ENCODE results near the gene ACAD10.

ACAD10 gene

DNA sequence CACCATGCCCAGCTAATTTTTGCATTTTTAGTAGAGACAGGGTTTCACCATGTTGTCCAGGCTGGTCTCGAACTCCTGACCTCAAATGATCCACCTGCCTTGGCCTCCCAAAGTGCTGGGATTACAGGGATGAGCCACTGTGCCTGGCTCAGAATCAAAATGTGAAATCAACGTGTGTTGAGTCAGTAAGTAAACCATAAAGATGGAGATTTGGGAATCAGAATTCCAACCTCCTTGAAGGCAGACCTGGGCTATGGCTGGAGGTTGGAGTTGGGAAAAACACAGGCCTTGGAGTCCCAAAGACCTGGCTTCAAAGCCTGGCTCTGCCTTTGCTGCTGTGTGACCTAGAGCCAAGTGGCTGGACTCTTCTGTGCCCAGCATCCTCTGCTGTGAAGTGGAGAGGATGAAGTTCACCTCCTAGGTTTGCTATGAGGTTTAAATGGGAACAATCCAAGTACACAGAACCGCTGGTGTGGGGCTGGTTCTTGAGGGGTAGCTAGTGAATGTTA, 91.0 kb downstream of the ACAD10 start:
- no peak for DNase-seq (ENCODE audit: low spot score)

DNA sequence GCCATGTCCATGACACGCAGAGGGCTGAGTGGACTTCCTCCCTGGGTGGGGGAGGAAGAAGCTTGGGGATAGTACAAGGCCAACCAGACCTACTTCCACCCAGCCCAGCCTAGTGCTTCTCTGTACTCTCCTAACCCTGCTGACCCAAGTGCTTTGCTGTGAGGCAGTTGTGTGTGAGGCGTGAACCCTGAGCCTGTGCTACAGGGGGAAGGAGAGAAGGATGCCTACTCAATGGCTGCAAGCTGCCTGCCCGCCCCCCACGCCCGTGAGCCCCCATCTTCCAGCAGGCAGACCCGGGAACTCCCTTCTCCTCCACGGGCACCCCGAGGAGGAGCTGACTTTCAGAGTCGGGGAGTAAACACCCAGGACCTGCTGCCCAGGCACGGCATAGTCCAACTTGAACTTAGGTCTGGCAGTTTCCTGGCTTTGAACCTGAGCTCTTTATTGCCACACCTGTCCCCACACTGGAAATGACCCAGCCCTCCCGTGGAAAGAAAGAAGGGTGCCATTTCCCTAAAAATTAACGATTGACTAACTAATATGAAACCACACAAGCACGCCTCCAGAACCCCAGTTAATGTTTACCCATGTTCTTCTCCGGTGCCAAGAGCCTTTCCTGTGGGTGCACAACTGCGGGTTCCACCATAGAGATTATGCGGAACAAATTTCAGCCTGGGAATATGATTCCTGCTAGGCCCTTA, 91.6 kb downstream of the ACAD10 start:
- DNase-seq (ENCODE audit: low spot score): no peak

DNA sequence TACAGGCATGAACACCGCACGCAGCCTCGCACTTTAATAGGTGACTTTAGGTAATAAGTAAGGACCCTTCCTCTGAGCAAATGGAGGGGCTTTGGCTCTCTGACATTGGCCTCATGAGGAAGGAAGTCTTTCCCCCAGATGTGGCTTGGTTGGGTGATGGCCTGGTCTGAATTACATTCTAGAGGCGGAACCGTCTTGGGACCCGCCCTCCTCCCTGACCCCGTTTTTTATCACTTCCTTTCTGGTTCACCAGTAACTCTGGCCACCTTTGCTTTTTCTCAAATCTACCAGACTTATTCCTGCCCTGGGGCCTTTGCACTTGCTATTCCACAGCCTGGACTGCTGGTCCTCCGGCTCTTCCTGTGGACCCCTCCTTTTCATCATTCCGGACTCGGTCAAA, 94.3 kb downstream of the ACAD10 start:
- DNase-seq (ENCODE audit: low spot score): no peak

DNA sequence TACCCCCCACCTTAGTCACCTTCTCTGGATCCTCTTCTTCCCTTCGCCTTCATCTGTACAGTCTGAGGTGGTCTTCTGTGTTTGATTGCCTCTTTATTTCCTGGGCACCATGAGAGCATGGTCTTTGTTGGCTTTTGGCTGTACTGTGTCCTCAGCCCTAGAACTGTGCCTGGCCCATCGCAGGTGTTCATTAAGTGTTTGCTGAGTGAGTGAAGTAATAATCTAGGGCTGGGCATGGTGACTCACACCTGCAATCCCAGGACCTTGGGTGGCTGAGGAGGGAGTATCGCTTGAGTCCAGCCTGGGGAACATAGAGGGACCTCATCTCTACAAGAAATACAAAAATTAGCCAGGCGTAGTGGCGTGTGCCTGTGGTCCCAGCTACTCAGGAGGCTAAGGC, 94.8 kb downstream of the ACAD10 start:
- DNase-seq (ENCODE audit: low spot score): no peak

DNA sequence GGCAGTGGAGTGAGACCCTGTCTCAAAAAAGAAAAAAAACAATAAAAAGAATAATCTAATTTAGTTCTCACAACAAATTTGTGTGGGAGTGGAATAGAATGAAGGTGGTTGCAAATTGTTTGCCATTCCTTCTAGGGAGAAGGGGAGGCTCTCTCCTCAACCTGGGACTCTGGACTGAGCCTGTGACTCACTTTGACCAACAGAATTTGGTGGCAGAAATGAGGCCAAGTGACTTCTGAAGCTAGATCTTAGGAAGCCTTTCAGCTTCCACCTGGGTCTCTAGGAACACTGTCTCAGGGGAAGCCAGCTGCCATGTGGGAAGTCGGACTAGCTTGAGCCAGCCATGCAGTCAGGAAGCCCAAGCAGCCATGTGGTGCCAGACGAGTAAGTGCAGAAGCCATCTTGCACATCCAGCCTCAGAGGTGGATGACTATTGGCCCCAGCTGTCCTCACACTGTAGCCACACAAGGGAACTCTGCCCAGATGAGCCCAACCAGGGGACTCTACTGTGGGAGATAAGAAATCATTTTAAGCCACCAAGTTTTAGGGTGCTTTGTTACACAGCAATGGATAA, 95.3 kb downstream of the ACAD10 start:
- no peak for DNase-seq (ENCODE audit: low spot score)

DNA sequence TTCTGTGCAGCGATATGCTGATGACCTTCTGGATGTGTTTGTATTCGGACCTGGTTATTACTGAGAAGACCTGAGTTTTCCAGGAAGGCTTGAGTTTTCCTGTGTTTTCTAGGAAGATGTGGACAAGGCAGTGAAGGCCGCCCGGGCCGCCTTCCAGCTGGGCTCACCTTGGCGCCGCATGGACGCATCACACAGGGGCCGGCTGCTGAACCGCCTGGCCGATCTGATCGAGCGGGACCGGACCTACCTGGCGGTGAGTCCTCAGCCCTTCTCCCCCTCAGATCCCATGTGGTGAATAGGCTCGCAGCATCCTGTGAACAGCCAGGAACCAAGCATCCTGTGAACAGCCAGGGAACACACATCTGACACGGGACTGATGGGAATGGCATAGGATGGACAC, 97.2 kb downstream of the ACAD10 start:
- DNase-seq (ENCODE audit: low spot score): no peak

DNA sequence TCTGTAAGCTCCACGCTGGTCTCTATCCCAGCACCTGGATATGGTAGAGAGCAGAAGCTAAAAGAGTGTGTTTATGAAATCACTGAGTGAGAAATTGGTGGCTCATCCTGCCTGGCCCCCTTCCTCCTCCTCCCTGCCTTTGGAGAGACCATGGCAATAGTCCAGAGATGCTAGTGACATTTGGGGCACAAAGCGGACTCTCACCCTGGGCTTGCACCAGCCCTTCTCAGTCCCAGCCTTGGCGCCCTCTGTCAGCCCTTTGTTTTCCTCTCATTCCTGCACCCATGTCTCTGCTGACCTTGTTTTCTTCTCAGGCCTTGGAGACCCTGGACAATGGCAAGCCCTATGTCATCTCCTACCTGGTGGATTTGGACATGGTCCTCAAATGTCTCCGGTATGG, 99.1 kb downstream of the ACAD10 start:
- no peak for DNase-seq (ENCODE audit: low spot score)

DNA sequence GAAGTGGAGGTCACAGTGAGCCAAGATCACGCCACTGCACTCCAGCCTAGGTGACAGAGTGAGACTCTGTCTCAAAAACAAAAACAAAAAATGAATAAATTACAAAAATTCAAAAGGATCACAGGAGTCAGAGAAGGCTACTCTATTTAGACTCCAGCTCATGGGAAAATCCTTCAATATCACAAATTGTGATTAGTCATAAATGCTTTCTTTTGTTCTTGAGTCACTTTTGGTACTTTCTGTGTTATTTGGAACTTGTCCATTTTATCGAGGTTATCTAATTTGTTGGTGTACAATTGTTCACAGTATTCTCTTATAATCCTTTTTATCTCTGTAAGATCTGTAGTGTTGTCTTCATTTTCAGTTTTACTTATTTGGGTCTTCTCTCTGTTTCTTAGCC, 99.8 kb downstream of the ACAD10 start:
- no peak for DNase-seq (ENCODE audit: low spot score)

DNA sequence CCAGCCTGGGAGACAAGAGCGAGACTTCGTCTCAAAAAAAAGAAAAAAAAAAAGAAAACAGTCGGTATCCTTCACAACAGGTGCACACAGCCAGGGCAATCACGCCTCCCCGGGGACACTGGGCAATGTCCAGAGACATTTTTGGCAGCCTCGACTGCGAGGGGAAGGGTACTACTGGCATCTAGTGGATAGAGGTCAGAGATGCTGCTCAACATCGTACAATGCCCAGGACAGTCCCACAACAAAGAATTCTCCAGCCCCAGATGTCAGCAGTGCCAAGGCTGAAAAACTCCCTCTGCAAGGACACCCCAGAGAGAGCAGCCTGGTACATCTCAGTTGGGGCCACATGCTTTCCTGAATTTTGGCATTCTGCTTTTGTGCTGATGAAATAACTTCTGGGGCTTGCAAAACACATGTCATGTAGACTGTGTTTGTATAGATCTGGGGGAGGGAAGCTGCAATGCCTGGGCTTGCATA, 102.4 kb downstream of the ACAD10 start:
- peak; percentile 39 for DNase-seq (ENCODE audit: low spot score)

DNA sequence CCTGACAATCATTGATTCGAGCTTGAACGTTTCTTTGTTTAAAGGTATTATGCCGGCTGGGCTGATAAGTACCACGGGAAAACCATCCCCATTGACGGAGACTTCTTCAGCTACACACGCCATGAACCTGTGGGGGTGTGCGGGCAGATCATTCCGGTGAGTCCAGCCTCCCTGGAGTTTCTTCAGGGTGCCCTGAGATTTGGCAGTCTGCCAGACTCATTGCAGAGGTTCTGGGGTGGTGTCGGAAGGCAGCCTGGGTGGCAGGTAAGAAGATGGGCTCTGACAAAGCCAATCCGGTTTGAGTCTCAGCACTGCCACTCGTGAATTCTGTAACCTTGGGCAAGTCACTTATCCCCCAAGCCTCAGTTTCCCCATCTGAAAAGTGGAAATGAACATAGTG, 103.9 kb downstream of the ACAD10 start:
- DNase-seq (ENCODE audit: low spot score): no peak

DNA sequence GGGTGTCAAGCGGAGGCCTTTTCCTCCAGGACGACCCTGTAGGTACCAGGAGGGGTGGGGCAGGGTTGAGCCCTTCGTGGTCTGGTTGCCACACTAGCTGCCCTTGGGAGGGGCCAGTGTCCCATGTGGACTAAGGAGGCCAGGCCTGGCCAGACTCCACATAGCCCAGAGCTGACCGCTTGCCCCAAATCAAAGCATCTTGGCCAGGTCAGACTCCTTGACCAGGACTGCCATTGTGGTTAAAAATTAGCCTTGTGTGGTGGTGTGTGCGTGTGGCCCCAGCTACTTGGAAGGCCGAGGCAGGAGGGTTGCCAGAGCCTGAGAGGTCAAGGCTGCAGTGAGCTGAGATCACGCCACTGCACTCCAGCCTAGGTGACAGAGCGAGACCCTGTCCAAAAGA, 105.7 kb downstream of the ACAD10 start:
- DNase-seq (ENCODE audit: low spot score): no peak

DNA sequence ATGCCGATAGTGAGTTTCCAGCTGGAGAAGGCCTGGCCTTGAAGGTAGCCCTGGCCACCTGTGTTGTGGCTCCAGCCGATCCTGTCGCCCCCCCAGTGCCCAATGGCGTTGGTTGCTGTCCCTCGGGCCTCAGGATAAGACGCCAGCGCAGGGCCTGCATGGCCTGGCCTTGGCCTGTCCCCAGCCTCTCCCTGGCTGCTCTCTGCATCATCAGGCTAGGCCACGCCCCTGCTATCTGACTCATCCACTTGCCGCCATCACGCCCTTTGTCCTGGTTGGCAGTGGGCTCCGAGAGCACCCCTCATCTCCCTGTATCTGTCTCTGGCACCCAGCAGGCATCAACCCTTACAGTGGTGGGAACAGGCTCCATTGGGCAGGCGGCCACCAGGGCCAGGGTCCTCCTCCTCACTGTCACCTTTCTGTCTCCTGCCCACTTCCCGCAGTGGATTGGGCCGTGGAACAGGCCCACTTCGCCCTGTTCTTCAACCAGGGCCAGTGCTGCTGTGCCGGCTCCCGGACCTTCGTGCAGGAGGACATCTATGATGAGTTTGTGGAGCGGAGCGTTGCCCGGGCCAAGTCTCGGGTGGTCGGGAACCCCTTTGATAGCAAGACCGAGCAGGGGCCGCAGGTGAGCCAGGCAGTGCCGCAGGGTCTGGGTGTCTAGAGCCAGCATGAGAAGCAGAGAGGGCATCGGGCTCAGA, 106.5 kb downstream of the ACAD10 start:
- DNase-seq (ENCODE audit: low spot score): no peak

DNA sequence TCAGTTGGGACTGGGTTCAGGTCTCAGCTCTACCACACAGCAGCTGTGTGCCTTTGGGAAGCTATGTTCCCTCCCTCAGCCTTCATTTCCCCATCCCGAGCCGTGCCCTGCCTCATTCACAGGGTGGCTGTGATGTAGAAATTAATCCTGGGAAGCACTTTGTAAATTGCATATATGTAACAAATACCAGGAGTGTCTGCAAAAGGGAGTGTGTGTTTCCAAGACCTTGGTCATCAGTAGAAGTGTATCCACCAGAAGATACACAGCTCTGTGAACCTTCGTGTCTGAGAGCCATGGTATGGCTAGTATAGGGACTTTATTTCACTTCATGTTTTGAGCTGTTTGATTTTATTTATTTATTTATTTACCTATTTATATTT, 107.0 kb downstream of the ACAD10 start:
- no peak for DNase-seq (ENCODE audit: low spot score)

DNA sequence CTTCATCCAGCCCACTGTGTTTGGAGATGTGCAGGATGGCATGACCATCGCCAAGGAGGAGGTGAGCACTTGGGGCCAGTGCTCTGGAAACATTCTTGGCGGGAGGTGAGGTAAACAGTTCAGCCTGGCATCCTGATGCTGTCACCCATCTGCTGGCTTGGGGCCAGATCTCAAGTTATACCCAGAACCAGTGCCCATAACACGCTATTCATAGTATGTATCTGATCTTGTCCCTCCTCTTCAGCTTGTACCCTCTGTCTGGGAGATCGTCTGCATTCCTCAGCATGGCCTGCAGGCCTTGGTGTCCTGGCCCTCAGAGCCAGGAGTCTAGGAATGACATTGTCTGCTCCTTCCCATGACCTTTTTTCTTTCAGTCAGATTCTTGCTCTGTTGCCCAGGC, 112.3 kb downstream of the ACAD10 start:
- DNase-seq (ENCODE audit: low spot score): no peak

DNA sequence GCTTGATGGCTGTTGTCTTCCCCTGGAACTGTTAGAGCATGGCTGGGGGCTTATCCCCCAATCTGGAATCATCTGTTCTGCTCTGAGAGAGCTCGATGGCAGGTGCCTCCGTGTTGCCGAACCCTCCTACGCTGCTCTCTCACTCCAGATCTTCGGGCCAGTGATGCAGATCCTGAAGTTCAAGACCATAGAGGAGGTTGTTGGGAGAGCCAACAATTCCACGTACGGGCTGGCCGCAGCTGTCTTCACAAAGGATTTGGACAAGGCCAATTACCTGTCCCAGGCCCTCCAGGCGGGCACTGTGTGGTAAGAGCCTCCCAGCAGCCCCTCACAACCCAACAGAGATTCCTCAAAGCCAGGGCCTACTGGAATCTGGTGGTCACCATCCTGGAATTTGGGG, 113.9 kb downstream of the ACAD10 start:
- DNase-seq (ENCODE audit: low spot score): no peak

DNA sequence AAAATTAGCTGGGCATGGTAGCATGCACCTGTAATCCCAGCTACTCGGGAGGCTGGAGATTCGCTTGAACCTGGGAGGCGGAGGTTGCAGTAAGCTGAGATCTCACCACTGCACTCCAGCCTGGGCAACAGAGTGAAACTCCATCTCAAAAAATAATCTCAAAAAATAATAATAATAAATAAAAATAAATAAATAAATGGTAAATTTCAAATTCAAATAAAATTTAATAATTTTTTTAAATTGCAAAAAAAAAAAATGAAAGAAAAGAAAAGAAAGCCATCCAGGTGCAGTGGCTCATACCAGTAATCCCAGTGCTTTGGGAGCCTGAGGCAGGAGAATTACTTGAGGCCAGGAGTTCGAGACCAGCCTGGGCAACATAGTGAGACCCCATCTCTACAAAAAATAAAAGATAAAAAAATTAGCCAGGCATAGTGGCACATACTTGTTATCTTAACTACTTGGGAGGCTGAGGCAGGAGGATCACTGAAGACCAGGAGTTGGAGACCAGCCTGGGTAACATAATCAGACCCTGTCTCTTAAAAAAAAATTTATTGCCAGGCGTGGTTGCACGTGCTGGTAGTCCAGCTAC, 117.3 kb downstream of the ACAD10 start:
- no peak for DNase-seq (ENCODE audit: low spot score)

DNA sequence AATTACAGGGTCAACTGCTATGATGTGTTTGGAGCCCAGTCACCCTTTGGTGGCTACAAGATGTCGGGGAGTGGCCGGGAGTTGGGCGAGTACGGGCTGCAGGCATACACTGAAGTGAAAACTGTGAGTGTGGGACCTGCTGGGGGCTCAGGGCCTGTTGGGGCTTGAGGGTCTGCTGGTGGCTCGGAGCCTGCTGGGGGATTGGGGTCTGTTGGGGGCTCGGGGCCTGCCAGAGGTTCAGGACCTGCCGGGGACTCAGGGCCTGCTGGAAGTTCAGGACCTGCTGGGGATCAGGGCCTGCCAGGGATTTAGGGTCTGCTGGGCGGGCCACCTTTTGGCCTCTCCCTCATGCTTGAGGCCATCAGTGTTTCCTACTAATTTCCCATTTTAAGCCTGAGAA, 118.0 kb downstream of the ACAD10 start:
- DNase-seq (ENCODE audit: low spot score): no peak

DNA sequence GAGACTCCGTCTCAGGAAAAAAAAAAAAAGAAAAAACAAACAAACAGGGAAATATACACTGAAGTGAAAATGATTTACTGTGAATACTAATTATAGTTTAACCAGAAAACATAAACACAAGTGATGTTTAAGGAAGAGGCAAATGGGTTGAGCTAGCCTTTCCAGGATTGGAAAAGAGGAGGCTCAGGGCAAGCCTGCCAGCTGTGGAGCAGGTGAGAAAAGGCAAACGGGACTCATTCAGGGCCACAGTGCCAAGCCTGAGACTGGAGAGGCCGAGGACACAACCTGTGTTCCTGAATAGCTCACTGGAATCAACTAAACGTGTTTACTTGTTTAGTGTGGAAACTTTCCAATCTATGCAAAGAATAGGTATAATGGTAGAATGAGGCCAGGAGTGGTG, 120.5 kb downstream of the ACAD10 start:
- no peak for DNase-seq (ENCODE audit: low spot score)
